LNCaP clone FGC (cell line): ENCODE results near the gene ACOT8.
A peak's percentile ranks its signal among the peaks of the same experiment; 100 is the strongest.

Experiments used
- DNase-seq: peaks from one replicate; pipeline ENCODE4 v3.0.0-alpha.2; 2011; ENCODE audit warnings: low read depth
- H3K4me3 ChIP-seq: 2 replicates; pipeline ENCODE4 v1.5.1; 2011; ENCODE audit warnings: mild to moderate bottlenecking, low read depth, low read length, control low read depth
- TF ChIP-seq, protein P1 (sequence below): IDR thresholded peaks from 2 replicates; pipeline ENCODE4 v1.5.1; 2012; ENCODE audit warnings: mild to moderate bottlenecking; ENCODE audit not compliant: control insufficient read depth, insufficient read depth; ENCODE audit errors: extremely low read depth

Gene ACOT8

GRCh38 chr20:45851501-45851900, 5.7 kb downstream of the ACOT8 start:
- TF ChIP-seq, protein P1, sequence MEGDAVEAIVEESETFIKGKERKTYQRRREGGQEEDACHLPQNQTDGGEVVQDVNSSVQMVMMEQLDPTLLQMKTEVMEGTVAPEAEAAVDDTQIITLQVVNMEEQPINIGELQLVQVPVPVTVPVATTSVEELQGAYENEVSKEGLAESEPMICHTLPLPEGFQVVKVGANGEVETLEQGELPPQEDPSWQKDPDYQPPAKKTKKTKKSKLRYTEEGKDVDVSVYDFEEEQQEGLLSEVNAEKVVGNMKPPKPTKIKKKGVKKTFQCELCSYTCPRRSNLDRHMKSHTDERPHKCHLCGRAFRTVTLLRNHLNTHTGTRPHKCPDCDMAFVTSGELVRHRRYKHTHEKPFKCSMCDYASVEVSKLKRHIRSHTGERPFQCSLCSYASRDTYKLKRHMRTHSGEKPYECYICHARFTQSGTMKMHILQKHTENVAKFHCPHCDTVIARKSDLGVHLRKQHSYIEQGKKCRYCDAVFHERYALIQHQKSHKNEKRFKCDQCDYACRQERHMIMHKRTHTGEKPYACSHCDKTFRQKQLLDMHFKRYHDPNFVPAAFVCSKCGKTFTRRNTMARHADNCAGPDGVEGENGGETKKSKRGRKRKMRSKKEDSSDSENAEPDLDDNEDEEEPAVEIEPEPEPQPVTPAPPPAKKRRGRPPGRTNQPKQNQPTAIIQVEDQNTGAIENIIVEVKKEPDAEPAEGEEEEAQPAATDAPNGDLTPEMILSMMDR: no peak
- H3K4me3 ChIP-seq: no peak overlapping the region
- no peak for DNase-seq

GRCh38 chr20:45850926-45851325, 6.3 kb downstream of the ACOT8 start:
- TF ChIP-seq, protein P1: no peak
- H3K4me3 ChIP-seq: no peak overlapping the region
- no peak for DNase-seq

- TF ChIP-seq, protein P1: no peak
These were observed 7.0 kb downstream of the ACOT8 start for GRCh38 chr20:45850238-45850637.

GRCh38 chr20:45848969-45849582, 8.1 kb downstream of the ACOT8 start:
- TF ChIP-seq, protein P1: no peak
- peak; percentile 44 for DNase-seq

More at GRCh38 chr20:45850238-45850637, 7.0 kb downstream of the ACOT8 start:
- DNase-seq: no peak
- no peak overlapping the region for H3K4me3 ChIP-seq

DNA sequence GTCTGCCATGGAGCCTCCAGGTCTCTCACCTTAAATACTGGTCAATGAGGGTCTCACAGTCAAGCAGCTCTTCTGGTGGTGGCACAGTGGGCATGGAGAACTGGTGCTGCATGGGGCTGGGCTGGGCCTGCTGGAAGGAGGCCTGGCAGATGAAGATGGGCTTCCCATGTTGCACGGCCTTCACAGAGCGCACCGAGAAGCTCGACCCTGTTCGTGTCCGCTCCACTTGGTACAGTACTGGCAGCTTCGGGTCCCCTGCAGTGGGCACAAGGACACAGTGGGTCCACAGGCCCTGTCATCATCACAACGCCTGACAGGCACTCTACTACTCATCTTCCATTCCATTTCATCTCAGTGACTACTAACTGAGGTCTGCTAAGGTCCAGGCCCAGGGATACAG, 8.8 kb downstream of the ACOT8 start:
- no peak overlapping the region for H3K4me3 ChIP-seq
- DNase-seq: no peak
- TF ChIP-seq, protein P1: no peak

More at GRCh38 chr20:45848969-45849582, 8.1 kb downstream of the ACOT8 start:
- H3K4me3 ChIP-seq: no peak overlapping the region

DNA sequence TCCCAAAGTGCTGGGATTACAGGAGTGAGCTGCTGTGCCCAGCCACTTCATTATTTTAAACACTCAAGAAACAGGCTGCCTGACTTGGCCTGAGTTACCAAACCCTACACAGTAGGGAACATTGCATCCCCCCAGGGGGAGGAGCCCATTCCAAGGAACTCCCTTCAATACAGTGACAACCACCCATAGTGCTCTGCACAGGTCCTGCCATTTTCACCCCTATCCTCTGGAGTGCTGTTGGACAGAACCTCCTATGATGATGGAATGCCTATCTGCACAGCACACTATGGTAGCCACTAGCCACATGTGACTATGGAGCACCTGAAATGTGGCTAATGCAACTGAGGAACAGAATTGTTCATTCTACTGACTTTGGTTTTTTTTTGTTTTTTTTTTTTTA, 11.7 kb downstream of the ACOT8 start:
- DNase-seq: no peak
- H3K4me3 ChIP-seq: no peak overlapping the region

DNA sequence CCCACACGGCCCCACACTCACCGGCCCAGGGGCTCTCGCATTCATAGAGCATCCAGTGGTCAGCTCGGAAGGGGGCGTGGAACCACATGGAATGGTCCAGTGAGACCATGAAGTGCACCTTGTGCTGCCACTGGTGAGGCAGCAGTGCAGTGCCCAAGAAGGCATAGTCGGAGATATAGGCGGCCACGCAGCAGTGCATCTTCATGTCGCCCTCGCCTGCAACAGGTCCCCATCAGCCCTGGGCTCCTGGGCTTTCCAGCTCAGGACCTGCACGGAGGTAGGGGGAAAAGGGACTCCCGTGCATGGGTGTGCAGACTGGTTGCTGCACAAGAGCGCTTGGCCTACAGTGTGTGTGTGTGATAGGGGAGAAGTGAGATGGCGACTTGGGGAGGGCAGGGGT, 13.7 kb downstream of the ACOT8 start:
- H3K4me3 ChIP-seq: no peak overlapping the region
- TF ChIP-seq, protein P1: no peak
- no peak for DNase-seq

More for the DNA sequence above, 11.7 kb downstream of the ACOT8 start:
- TF ChIP-seq, protein P1: no peak
